HCT116 (cell line): ENCODE data around the gene CFAP92. TPM values are rescaled to one million over a fixed set of nuclear protein-coding genes. Genes with fewer than 3 reads are reported as not detected.

Source experiments
- ATAC-seq: fragments of 200-7000 bp; cut with Tn5 transposase; 2 replicates; pipeline ENCODE4 v1.9.1; 2020; ENCODE audit warnings: mild to moderate bottlenecking, moderate library complexity
- BruUV-seq: library from RNA; stranded (reverse); fragments of 400-500 nt; replicated peaks from 2 replicates; lab custom pipeline; 2021; lab: Mats Ljungman, UMichigan
- CTCF ChIA-PET: fragments of 300-600 bp; sonication (Branson Sonifier 250); formaldehyde crosslinking; loops from one replicate; lab custom pipeline; 2021; ENCODE audit warnings: antibody characterized with exemption; lab: Charles Lee
- POLR2A ChIA-PET: fragments of 300-600, 350-600 bp; sonication (Branson Sonifier 250); formaldehyde crosslinking; loops from one replicate; lab custom pipeline; 2021; ENCODE audit warnings: antibody characterized with exemption; lab: Charles Lee
- RAD21 ChIA-PET, 2 experiments: fragments of 300-600 bp; sonication (Branson Sonifier 250); formaldehyde crosslinking; loops; one replicate each; lab custom pipeline; 2023; ENCODE audit warnings: low total read pairs in 2 of 2; ENCODE audit not compliant: uncharacterized antibody in 2 of 2, unreplicated experiment in 2 of 2, low non-redundant PET in 1 of 2; lab: Charles Lee
- DNase-seq: peaks from one replicate; pipeline ENCODE4 v3.0.0-alpha.2; 2010; ENCODE audit warnings: low read depth, low spot score
- H2AFZ ChIP-seq: fragments of 200-600 bp; shearing (Covaris generic), sonication (generic); 2 replicates; pipeline ENCODE4 v1.6.1; 2017; ENCODE audit warnings: low read depth, mixed run types, mixed read lengths, antibody characterized with exemption, low read length; ENCODE audit not compliant: poor library complexity, severe bottlenecking
- H3K27ac ChIP-seq: 2 replicates; pipeline ENCODE4 v1.5.1; 2012; ENCODE audit warnings: low read depth, low read length
- H3K27me3 ChIP-seq: fragments of 200-600 bp; sonication (generic); 2 replicates; pipeline ENCODE4 v1.6.1; 2016; ENCODE audit warnings: mixed run types, low read length, mixed read lengths; ENCODE audit not compliant: insufficient read depth
- H3K36me3 ChIP-seq, 2 experiments: fragments of 200-500 bp in 1 of 2; fragments of 200-600 bp in 1 of 2; sonication (Bioruptor generic) in 1 of 2; sonication (generic) in 1 of 2; 2 replicates each; pipeline versions ENCODE4 v1.5.1 to v1.6.1; 2014 to 2016; ENCODE audit warnings: low read length in 2 of 2, inconsistent platforms in 1 of 2, mixed read lengths in 1 of 2, mixed run types in 1 of 2; ENCODE audit not compliant: insufficient read depth in 2 of 2, control insufficient read depth in 1 of 2
- H3K4me1 ChIP-seq, 2 experiments: fragments of 200-600 bp in 1 of 2; sonication (generic) in 1 of 2; 2 replicates each; pipeline versions ENCODE4 v1.5.1 to v1.6.1; 2012 to 2017; ENCODE audit warnings: low read length in 2 of 2, inconsistent platforms in 1 of 2, mild to moderate bottlenecking in 1 of 2, mixed read lengths in 1 of 2, mixed run types in 1 of 2, moderate library complexity in 1 of 2; ENCODE audit not compliant: insufficient read depth in 2 of 2, control insufficient read depth in 1 of 2
- H3K4me2 ChIP-seq: fragments of 200-600 bp; sonication (generic); 2 replicates; pipeline ENCODE4 v1.6.1; 2017; ENCODE audit warnings: mixed run types, low read length, mixed read lengths
- H3K4me3 ChIP-seq, 2 experiments: fragments of 200-600 bp in 1 of 2; sonication (generic) in 1 of 2; replicated peaks in 1 of 2; 2 replicates each; pipeline ENCODE4 v1.5.1; 2011 to 2016; ENCODE audit warnings: low read length in 2 of 2, control low read depth in 1 of 2, low read depth in 1 of 2, mild to moderate bottlenecking in 1 of 2, mixed read lengths in 1 of 2, mixed run types in 1 of 2
- H3K79me2 ChIP-seq: fragments of 200-600 bp; sonication (generic); 2 replicates; pipeline ENCODE4 v1.6.1; 2017; ENCODE audit warnings: mild to moderate bottlenecking, mixed run types, low read length, moderate library complexity, mixed read lengths; ENCODE audit not compliant: insufficient read depth
- H3K9ac ChIP-seq: fragments of 200-600 bp; sonication (generic); 2 replicates; pipeline ENCODE4 v1.6.1; 2016; ENCODE audit warnings: low read length, mixed read lengths
- H3K9me2 ChIP-seq: fragments of 200-600 bp; sonication (generic), shearing (Covaris generic); 2 replicates; pipeline ENCODE4 v1.6.1; 2017; ENCODE audit warnings: mixed run types, mild to moderate bottlenecking, moderate library complexity; ENCODE audit not compliant: insufficient read depth
- H3K9me3 ChIP-seq, 2 experiments: fragments of 200-500 bp in 1 of 2; fragments of 200-600 bp in 1 of 2; sonication (Bioruptor generic) in 1 of 2; sonication (generic) in 1 of 2; 2 replicates each; pipeline ENCODE4 v1.6.1; 2014 to 2017; ENCODE audit warnings: low read length in 2 of 2, mixed read lengths in 2 of 2, inconsistent platforms in 1 of 2, low read depth in 1 of 2, mild to moderate bottlenecking in 1 of 2, mixed run types in 1 of 2, moderate library complexity in 1 of 2; ENCODE audit not compliant: control insufficient read depth in 1 of 2, insufficient read depth in 1 of 2
- H4K20me1 ChIP-seq: fragments of 200-600 bp; sonication (generic), shearing (Covaris generic); 2 replicates; pipeline ENCODE4 v1.6.1; 2017; ENCODE audit warnings: mixed run types, mild to moderate bottlenecking, moderate library complexity; ENCODE audit not compliant: insufficient read depth
- EZH2 ChIP-seq: fragments of 200-600 bp; sonication (generic); IDR thresholded peaks from 2 replicates; pipeline ENCODE4 v1.6.1; 2017; ENCODE audit warnings: antibody characterized with exemption, mixed run types
- EZH2phosphoT487 ChIP-seq: fragments of 200-600 bp; IDR thresholded peaks from 2 replicates; pipeline ENCODE4 v1.6.1; 2018; ENCODE audit warnings: antibody characterized with exemption, borderline replicate concordance
- RAD21 ChIP-seq: IDR thresholded peaks from 2 replicates; pipeline ENCODE4 v1.6.1; 2012; ENCODE audit warnings: low read depth, mild to moderate bottlenecking
- SIN3A ChIP-seq: IDR thresholded peaks from 2 replicates; pipeline ENCODE4 v1.6.1; 2012; ENCODE audit warnings: low read depth
- intact Hi-C: fragments of 100-400 bp; cut with micrococcal nuclease; formaldehyde crosslinking; loops from 2 replicates; pipeline ENCODE4 v1.10.0; 2022
- total RNA-seq: library from RNA; stranded (reverse); gene quantifications from one replicate; pipeline ENCODE4 v1.2.1, GENCODE V29; 2021; ENCODE audit not compliant: unreplicated experiment

The CFAP92 gene
- total RNA-seq, 1 experiment from 2014 or later: 3.6 TPM

DNA sequence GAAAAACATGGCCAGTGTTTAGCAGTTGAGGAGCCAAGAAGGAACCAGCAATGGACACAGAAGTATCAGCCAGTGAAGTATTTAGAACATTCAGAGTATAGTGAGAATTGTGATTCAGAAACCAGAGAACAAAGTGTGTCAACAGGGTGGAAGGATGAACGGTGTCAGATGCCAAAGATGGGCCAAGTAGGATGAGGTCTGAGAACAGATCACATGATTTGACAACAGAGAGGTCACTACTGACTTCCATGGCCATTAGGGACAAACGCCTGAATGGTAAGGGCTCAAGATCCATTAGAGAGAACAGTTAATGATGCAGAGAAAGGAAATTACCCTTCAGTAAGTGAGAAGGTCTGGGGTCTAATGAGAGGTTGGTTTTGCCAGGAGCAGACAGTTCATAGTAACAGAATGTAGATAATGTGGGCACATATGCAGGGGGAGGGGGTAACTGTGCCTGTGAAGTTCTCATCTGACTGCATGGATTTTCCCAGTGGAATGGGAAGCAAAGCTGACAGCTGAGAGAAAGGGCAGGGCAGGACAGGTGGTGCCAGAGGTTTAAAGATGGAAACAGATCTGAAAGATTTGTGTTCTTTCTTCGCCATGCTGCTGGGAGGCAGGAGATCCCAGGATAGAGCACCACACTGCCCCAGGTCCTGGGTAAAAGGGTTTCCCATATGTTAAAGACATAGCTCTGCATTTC, 119.2 kb downstream of the CFAP92 start:
- intact Hi-C loops: no loop called here

DNA sequence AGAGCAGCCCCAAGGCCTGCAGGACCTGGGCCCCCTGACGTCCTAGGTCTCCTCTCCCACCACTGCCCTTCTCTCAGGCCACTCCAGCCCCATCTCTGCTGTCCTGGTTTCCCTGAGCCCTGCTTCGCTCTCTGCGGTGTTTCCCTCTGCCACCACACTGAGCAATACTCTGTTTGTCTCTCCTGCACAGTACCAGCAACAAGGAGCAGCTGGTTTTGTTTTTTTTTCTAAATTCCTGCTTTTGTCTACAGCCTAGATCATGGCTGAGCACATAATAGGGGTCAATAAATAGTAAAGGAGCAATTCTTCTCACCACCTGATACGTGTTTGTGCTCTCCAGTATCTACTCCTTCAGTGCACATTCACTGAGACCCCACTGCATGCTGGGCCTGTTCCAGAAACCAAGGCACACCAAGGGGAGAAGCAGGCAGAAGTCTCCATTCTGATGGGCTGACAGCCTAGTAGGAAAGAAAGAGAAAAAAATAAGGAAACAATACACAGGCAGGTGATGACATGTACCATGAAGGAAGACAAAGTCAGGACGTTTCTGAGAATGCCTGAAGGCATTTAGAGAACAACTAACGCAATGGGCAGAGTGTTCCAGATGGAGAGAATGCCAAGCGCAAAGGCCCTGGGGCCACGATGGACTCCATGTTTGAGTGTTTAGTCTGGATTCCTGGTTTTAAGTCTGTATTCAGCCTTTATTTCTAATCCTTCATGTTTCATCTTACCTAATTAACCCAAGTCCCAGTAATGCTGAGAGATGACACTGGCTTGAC, 120.4 kb downstream of the CFAP92 start:
- H3K9ac ChIP-seq: no peak overlapping the region
- H3K4me1 ChIP-seq: peaks cover 7 to 14% of the 10 kb centered on the region in 2 experiments; a peak in 3 of 4 replicates
- ChIA-PET RAD21 (no interaction called here), CTCF (no interaction called here), POLR2A (no interaction called here)
- no peaks in the 10 kb centered on the region; a peak in 1 of 4 replicates for H3K36me3 ChIP-seq
- peaks cover 8% of the 10 kb centered on the region for H3K79me2 ChIP-seq
- no TSS peak for BruUV-seq
- no peak for DNase-seq
- no peak overlapping the region for H3K27ac ChIP-seq
- H4K20me1 ChIP-seq: no peaks in the 10 kb centered on the region
- H3K4me2 ChIP-seq: no peak overlapping the region
- no peak overlapping the region for H3K4me3 ChIP-seq
- TF ChIP-seq EZH2 (no peak), SIN3A (no peak), EZH2phosphoT487 (no peak)
- no peak for ATAC-seq
- H3K9me2 ChIP-seq: no peaks in the 10 kb centered on the region
- intact Hi-C loops: no loop called here
- no peaks in the 10 kb centered on the region for H3K27me3 ChIP-seq
- no peak overlapping the region for H2AFZ ChIP-seq
- no peaks in the 10 kb centered on the region for H3K9me3 ChIP-seq

More for the DNA sequence above, 119.2 kb downstream of the CFAP92 start:
- Histone ChIP-seq H3K9me2 (no peaks in the 10 kb centered on the region), H3K79me2 (peaks cover 16% of the 10 kb centered on the region), H3K27me3 (no peaks in the 10 kb centered on the region), H2AFZ (no peak overlapping the region), H3K4me2 (no peak overlapping the region), H3K36me3 (no peaks in the 10 kb centered on the region; a peak in 1 of 4 replicates), H4K20me1 (no peaks in the 10 kb centered on the region), H3K27ac (no peak overlapping the region), H3K9me3 (no peaks in the 10 kb centered on the region), H3K9ac (no peak overlapping the region), H3K4me3 (no peak overlapping the region), H3K4me1 (peaks cover 7 to 14% of the 10 kb centered on the region in 2 experiments; a peak in 3 of 4 replicates)
- BruUV-seq: no TSS peak
- ChIA-PET POLR2A (no interaction called here), CTCF (interaction anchor here (0.8 to 1.0 kb wide), 3 partner anchors 9 to 95 kb away, joined by 3 to 4 read pairs (median 3); no protein-coding TSS in a partner anchor), RAD21 (interaction anchor here in 1 of 2 experiments (0.9 kb wide), 1 partner anchor 179 kb away, joined by 5 read pairs; no protein-coding TSS in a partner anchor)
- no peak for DNase-seq
- no peak for TF ChIP-seq RAD21
- no peak for ATAC-seq
